Hematopoietic multipotent progenitor cell treated with erythropoietin and hydrocortisone succinate and interleukin-3 and kit ligand, for 17 days (in vitro differentiated cells): Measurements from ENCODE around the gene CLDN20.

Experiments used
- DNase-seq: peaks from one replicate; pipeline ENCODE4 v3.0.0-alpha.2; 2015; ENCODE audit warnings: low spot score

Gene CLDN20

GRCh38 chr6:155313602-155314091 is 49.8 kb downstream of the CLDN20 start:
- peak; percentile 23 for DNase-seq

GRCh38 chr6:155314092-155314772 is 50.4 kb downstream of the CLDN20 start, which contains the start of gene TFB1M:
TFB1M (minus strand) TSS chr6:155314484; CDS start chr6:155314428, 56 bp downstream.
- peak; percentile 97 for DNase-seq

- DNase-seq: no peak
Measured at GRCh38 chr6:155314773-155315515, 51.1 kb downstream of the CLDN20 start.

GRCh38 chr6:155315516-155315871 is 51.7 kb downstream of the CLDN20 start:
- peak; percentile 24 for DNase-seq

- DNase-seq: no peak
Measured at GRCh38 chr6:155316419-155316818, 52.6 kb downstream of the CLDN20 start.

GRCh38 chr6:155317186-155317585 is 53.4 kb downstream of the CLDN20 start:
- no peak for DNase-seq

- DNase-seq: no peak
Measured at GRCh38 chr6:155319902-155320301, 56.1 kb downstream of the CLDN20 start.

- DNase-seq: no peak
Measured at GRCh38 chr6:155324172-155324571, 60.4 kb downstream of the CLDN20 start.

- no peak for DNase-seq
Measured at GRCh38 chr6:155324993-155325392, 61.2 kb downstream of the CLDN20 start.

- no peak for DNase-seq
Measured at GRCh38 chr6:155325700-155326516, 62.1 kb downstream of the CLDN20 start.
